ENCODE results near the gene BCL2. TPM values are rescaled to one million over a fixed set of nuclear protein-coding genes. Genes with fewer than 3 reads are reported as not detected.

The BCL2 gene
- total and polyA plus RNA-seq, 9 of the 15 experiments (the other 6 are each of a cell fraction or from before 2014, with no cell fraction given): 0.10 to 1.1 (median 0.65) TPM

DNA sequence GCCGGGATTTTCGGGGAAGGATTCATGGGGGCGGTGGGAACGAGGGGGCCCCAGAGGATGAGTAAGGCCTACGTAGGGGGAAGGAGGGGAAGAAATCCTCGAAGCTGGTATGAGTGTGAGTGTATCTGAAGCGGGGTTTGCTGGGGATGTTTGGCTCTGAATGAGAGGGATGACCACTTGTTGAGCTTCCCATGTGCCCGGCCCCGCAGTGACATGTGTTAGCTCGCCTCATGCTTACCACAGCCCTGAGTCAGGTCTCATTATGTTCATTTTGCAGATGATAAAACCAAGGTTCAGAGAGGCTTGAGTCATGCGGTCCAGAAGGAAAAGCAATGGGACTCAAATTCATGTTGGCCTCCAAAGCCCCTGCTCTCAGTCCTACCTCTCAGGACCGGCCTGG, 214.7 kb downstream of the BCL2 start:
- DNase-seq (ENCODE audit: extremely low read depth in 1 of 4, low spot score in 3 of 4) (no peak), FAIRE-seq (no peak), ATAC-seq (no peak)
- Histone ChIP-seq H3K27ac (ENCODE audit: extremely low read depth, low read depth, low read length) (no peak overlapping the region), H3K36me3 (ENCODE audit: control insufficient read depth, insufficient read depth, low read length) (no peaks in the 10 kb centered on the region), H3K9me3 (replicated peaks; ENCODE audit: control insufficient read depth, insufficient read depth, low read depth, low read length) (no peaks in the 10 kb centered on the region), H3K4me3 (no peak overlapping the region), H4K20me1 (replicated peaks; ENCODE audit: control insufficient read depth, insufficient read depth, low read length) (no peaks in the 10 kb centered on the region; the same call in 1 of the 2 replicates), H3K9me1 (ENCODE audit: control insufficient read depth, insufficient read depth, low read length) (no peaks in the 10 kb centered on the region), H3K9ac (ENCODE audit: insufficient read depth in 1 of 2, low read depth in 2 of 2, low read length in 2 of 2) (no peak overlapping the region), H2AFZ (ENCODE audit: low read depth, low read length) (no peak overlapping the region), H3K79me2 (ENCODE audit: control insufficient read depth, insufficient read depth, low read length) (no peaks in the 10 kb centered on the region), H3K4me2 (ENCODE audit: insufficient read depth, low read length) (no peak overlapping the region), H3K27me3 (ENCODE audit: control insufficient read depth in 2 of 2, insufficient read depth in 2 of 2, low read length in 2 of 2) (peaks cover 2 to 42% of the 10 kb centered on the region in 2 experiments; a peak in 3 of 5 replicates), H3K4me1 (replicated peaks in 1 of 2; ENCODE audit: control insufficient read depth in 2 of 2, insufficient read depth in 2 of 2, low read length in 2 of 2) (no peaks in the 10 kb centered on the region)
- 11% methylated on average over 4 of the region's 12 CpGs for WGBS (ENCODE audit: insufficient coverage, low coverage, missing lambda C conversion rate)
- intact Hi-C loops (cut with micrococcal nuclease): no loop called here
- TF ChIP-seq, protein P1, sequence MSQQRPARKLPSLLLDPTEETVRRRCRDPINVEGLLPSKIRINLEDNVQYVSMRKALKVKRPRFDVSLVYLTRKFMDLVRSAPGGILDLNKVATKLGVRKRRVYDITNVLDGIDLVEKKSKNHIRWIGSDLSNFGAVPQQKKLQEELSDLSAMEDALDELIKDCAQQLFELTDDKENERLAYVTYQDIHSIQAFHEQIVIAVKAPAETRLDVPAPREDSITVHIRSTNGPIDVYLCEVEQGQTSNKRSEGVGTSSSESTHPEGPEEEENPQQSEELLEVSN (IDR thresholded peaks at IDR 0.05; ENCODE audit: borderline replicate concordance in 1 of 2, extremely low read depth in 1 of 2, insufficient read depth in 1 of 2, insufficient read length in 1 of 2, low read depth in 1 of 2, low read length in 1 of 2, poor library complexity in 1 of 2, severe bottlenecking in 1 of 2): peak in 1 of 2 experiments; percentile 13
- TF ChIP-seq RBM22 (IDR thresholded peaks at IDR 0.05; ENCODE audit: low read depth, low read length, poor library complexity, severe bottlenecking) (no peak), MCM7 (IDR thresholded peaks at IDR 0.05) (no peak)
- TF ChIP-seq, protein P2, sequence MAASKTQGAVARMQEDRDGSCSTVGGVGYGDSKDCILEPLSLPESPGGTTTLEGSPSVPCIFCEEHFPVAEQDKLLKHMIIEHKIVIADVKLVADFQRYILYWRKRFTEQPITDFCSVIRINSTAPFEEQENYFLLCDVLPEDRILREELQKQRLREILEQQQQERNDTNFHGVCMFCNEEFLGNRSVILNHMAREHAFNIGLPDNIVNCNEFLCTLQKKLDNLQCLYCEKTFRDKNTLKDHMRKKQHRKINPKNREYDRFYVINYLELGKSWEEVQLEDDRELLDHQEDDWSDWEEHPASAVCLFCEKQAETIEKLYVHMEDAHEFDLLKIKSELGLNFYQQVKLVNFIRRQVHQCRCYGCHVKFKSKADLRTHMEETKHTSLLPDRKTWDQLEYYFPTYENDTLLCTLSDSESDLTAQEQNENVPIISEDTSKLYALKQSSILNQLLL (CRISPR knock-in tag; IDR thresholded peaks at IDR 0.05; ENCODE audit: borderline replicate concordance): no peak
- ChIA-PET CTCF (ENCODE audit: low intra/inter-chr PET ratio) (no interaction called here), POLR2A (no interaction called here)
- in situ Hi-C loops (cut with MboI): no loop called here
- BruUV-seq (replicated peaks): no TSS peak

Data from K562 (cell line).